CD14-positive monocyte (primary cell): ENCODE measurements around the gene CDH22. TPM values are rescaled to one million over a fixed set of nuclear protein-coding genes. Genes with fewer than 3 reads are reported as not detected.

Source experiments
- DNase-seq, 3 donors: peaks; one replicate each; pipeline ENCODE4 v3.0.0-alpha.2; 2011 to 2022
- H2AFZ ChIP-seq: 2 replicates; pipeline ENCODE4 v1.6.0; 2012; ENCODE audit warnings: mild to moderate bottlenecking, low read depth, low read length, inconsistent platforms; ENCODE audit not compliant: insufficient read depth, poor library complexity, severe bottlenecking
- H3K27ac ChIP-seq, 2 donors: 1 replicate in 1 of 2; 2 replicates in 1 of 2; pipeline ENCODE4 v1.5.1; 2012 to 2013; ENCODE audit warnings: low read length in 2 of 2, control low read depth in 1 of 2, inconsistent platforms in 1 of 2, low read depth in 1 of 2, mild to moderate bottlenecking in 1 of 2
- H3K27me3 ChIP-seq, 2 donors: one replicate each; pipeline versions ENCODE4 v1.6.0 to v1.6.1; 2011 to 2013; ENCODE audit warnings: low read length in 2 of 2; ENCODE audit not compliant: control insufficient read depth in 2 of 2, insufficient read depth in 2 of 2
- H3K36me3 ChIP-seq, 2 donors: replicated peaks in 1 of 2; 1 replicate in 1 of 2; 2 replicates in 1 of 2; pipeline versions ENCODE4 v1.5.1 to v1.6.1; 2012 to 2013; ENCODE audit warnings: low read length in 2 of 2, control low read depth in 1 of 2, inconsistent platforms in 1 of 2, mild to moderate bottlenecking in 1 of 2; ENCODE audit not compliant: insufficient read depth in 2 of 2, control insufficient read depth in 1 of 2
- H3K4me1 ChIP-seq, 2 donors: 1 replicate in 1 of 2; 2 replicates in 1 of 2; pipeline versions ENCODE4 v1.5.1 to v1.6.1; 2012 to 2013; ENCODE audit warnings: low read length in 2 of 2, control low read depth in 1 of 2, inconsistent platforms in 1 of 2, mild to moderate bottlenecking in 1 of 2, moderate library complexity in 1 of 2; ENCODE audit not compliant: insufficient read depth in 2 of 2, control insufficient read depth in 1 of 2
- H3K4me2 ChIP-seq: replicated peaks from 2 replicates; pipeline ENCODE3; 2012; ENCODE audit warnings: low read length, moderate library complexity, mild to moderate bottlenecking; ENCODE audit not compliant: poor library complexity, severe bottlenecking; ENCODE audit errors: extremely low read depth
- H3K4me3 ChIP-seq, 3 experiments: fragments of 200-600 bp in 1 of 3; sonication (generic) in 1 of 3; replicated peaks in 1 of 3; 1 replicate in 2 of 3; 2 replicates in 1 of 3; pipeline ENCODE4 v1.5.1; 2011 to 2013; ENCODE audit warnings: low read length in 3 of 3, mild to moderate bottlenecking in 3 of 3, control low read depth in 2 of 3, low read depth in 2 of 3, inconsistent platforms in 1 of 3, moderate library complexity in 1 of 3
- H3K79me2 ChIP-seq: 2 replicates; pipeline ENCODE4 v1.6.0; 2012; ENCODE audit warnings: mild to moderate bottlenecking, control low read depth, inconsistent platforms, low read length, moderate library complexity; ENCODE audit not compliant: insufficient read depth
- H3K9ac ChIP-seq: 2 replicates; pipeline ENCODE4 v1.6.0; 2017; ENCODE audit warnings: low read length, mild to moderate bottlenecking; ENCODE audit not compliant: insufficient read depth, poor library complexity, severe bottlenecking
- H3K9me3 ChIP-seq, 2 donors: replicated peaks in 1 of 2; 1 replicate in 1 of 2; 2 replicates in 1 of 2; pipeline versions ENCODE4 v1.5.1 to v1.6.1; 2012 to 2013; ENCODE audit warnings: low read length in 2 of 2, control low read depth in 1 of 2; ENCODE audit not compliant: control insufficient read depth in 1 of 2, insufficient read depth in 1 of 2
- H4K20me1 ChIP-seq: 2 replicates; pipeline ENCODE4 v1.6.0; 2012; ENCODE audit warnings: mild to moderate bottlenecking, low read length, control low read depth, moderate library complexity; ENCODE audit not compliant: insufficient read depth
- H3K27ac Mint-ChIP-seq, 7 donors: one replicate each; pipeline ENCODE4 v1.8.0; 2020; ENCODE audit warnings: mild to moderate bottlenecking in 7 of 7, mixed read lengths in 7 of 7, moderate library complexity in 6 of 7, inconsistent platforms in 2 of 7
- H3K27me3 Mint-ChIP-seq, 3 donors: one replicate each; pipeline ENCODE4 v1.8.0; 2021 to 2022; ENCODE audit warnings: low read depth in 3 of 3, mild to moderate bottlenecking in 3 of 3, mixed read lengths in 3 of 3, moderate library complexity in 3 of 3, inconsistent platforms in 1 of 3
- H3K36me3 Mint-ChIP-seq, 2 donors: one replicate each; pipeline ENCODE4 v1.8.0; 2020; ENCODE audit warnings: mixed read lengths in 2 of 2, inconsistent platforms in 1 of 2, mild to moderate bottlenecking in 1 of 2
- H3K4me1 Mint-ChIP-seq: one replicate; pipeline ENCODE4 v1.8.0; 2020; ENCODE audit warnings: mild to moderate bottlenecking, mixed read lengths
- H3K4me3 Mint-ChIP-seq, 2 donors: one replicate each; pipeline ENCODE4 v1.8.0; 2020; ENCODE audit warnings: mild to moderate bottlenecking in 2 of 2, mixed read lengths in 2 of 2, moderate library complexity in 1 of 2
- H3K9me3 Mint-ChIP-seq, 7 donors: one replicate each; pipeline ENCODE4 v1.8.0; 2020 to 2022; ENCODE audit warnings: mixed read lengths in 7 of 7, mild to moderate bottlenecking in 6 of 7, moderate library complexity in 6 of 7, inconsistent platforms in 2 of 7
- CTCF ChIP-seq: fragments of 200-600 bp; IDR thresholded peaks from one replicate; pipeline ENCODE4 v1.8.0; 2022; ENCODE audit warnings: antibody characterized with exemption, mild to moderate bottlenecking
- WGBS: methylation state at CpG from one replicate; pipeline ENCODE4 v1.1.5; 2013; ENCODE audit warnings: missing lambda C conversion rate; ENCODE audit not compliant: insufficient coverage; 5-methylcytosine and 5-hydroxymethylcytosine counted together
- intact Hi-C, 2 donors: fragments of 100-400 bp; cut with micrococcal nuclease; formaldehyde crosslinking; loops; one replicate each; pipeline versions ENCODE4 v1.15.0 to v1.15.1; 2023
- polyA plus RNA-seq, 3 donors: library from polyadenylated mRNA; depleted of rRNA in 1 of 3; unstranded in 2 of 3; stranded (reverse) in 1 of 3; fragments of 300-500 nt in 2 of 3; fragments of >200 nt in 1 of 3; fragmentation: Illumina TruSeq in 2 of 3; gene quantifications; 1 replicate in 2 of 3; 2 replicates in 1 of 3; pipeline ENCODE4 v1.2.3, GENCODE V29; 2012 to 2021

The CDH22 gene
- polyA plus RNA-seq, 3 donors: not detected

DNA sequence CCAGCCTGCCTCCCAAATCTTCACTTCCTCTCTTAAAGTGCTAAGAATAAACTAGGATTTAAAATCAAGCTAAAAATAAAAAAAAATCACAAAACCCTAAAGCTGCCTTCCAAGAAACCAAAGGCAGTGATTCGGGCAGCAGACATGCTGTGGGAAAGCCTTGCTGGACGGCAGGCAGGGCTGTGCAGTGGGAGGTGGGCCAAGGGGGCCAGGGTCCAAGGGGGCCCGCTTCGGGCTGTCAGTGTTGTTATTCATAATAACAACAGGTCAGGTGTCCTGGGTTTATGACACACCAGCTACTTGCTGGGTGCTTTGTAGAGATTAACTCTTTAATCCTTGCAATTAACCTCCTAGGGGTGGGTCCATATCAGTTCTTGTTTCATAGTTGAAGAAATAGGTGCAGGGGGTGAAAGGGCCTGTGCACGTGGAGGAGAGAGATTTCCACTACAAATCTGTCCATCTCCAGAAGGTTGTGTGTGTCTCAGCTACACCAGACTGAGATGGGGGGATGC lies 149.8 kb downstream of the CDH22 start:
- 68% methylated on average over 2 of the region's 5 CpGs for WGBS
- no peak overlapping the region for H3K4me3 ChIP-seq
- no peak overlapping the region for H3K4me3 Mint-ChIP-seq
- H3K36me3 ChIP-seq: no peaks in the 10 kb centered on the region
- H3K27me3 Mint-ChIP-seq: peaks cover 16 to 22% (median 16%) of the 10 kb centered on the region in 3 donors
- H4K20me1 ChIP-seq: no peaks in the 10 kb centered on the region
- H3K27me3 ChIP-seq: no peaks in the 10 kb centered on the region
- H2AFZ ChIP-seq: no peak overlapping the region
- no peak for DNase-seq
- H3K9ac ChIP-seq: no peak overlapping the region
- no peaks in the 10 kb centered on the region for H3K9me3 ChIP-seq
- no peaks in the 10 kb centered on the region for H3K79me2 ChIP-seq
- no peaks in the 10 kb centered on the region for H3K4me1 ChIP-seq
- H3K9me3 Mint-ChIP-seq: no peaks in the 10 kb centered on the region
- H3K4me1 Mint-ChIP-seq: no peaks in the 10 kb centered on the region
- no peaks in the 10 kb centered on the region for H3K36me3 Mint-ChIP-seq
- no peak overlapping the region for H3K27ac ChIP-seq
- TF ChIP-seq CTCF: no peak
- intact Hi-C loops: no loop called here
- no peak overlapping the region for H3K4me2 ChIP-seq
- no peak overlapping the region for H3K27ac Mint-ChIP-seq

DNA sequence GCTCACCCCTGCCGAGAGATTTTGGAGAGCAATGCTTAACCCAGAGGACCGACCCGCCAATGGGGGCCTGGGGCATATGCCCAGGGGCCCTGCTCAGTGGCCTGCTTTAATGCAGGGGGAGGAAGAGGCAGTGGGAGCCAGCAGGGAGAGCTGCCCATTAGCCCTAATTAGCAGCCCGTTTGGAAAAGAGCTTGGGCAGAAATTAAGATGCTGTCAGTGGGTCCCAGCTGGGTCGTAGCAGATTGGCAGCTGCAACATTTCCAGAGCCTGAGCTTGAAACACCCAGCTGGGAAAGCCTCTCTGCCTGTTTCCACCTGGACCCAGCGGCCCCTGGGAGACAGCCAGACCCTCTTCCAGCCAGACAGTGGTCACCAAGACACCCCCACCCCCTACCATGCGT lies 150.7 kb downstream of the CDH22 start:
- no peak for DNase-seq
- TF ChIP-seq CTCF: no peak
- WGBS: 82% methylated on average over 6 of the region's 7 CpGs
- H3K79me2 ChIP-seq: no peaks in the 10 kb centered on the region
- no peak overlapping the region for H3K4me3 ChIP-seq
- H3K9ac ChIP-seq: no peak overlapping the region
- Mint-ChIP-seq H3K9me3 (peaks cover 0 to under 1% (median 0%) of the 10 kb centered on the region in 7 donors), H3K4me1 (no peaks in the 10 kb centered on the region), H3K27me3 (peaks cover 13 to 22% (median 16%) of the 10 kb centered on the region in 3 donors), H3K36me3 (no peaks in the 10 kb centered on the region), H3K4me3 (no peak overlapping the region), H3K27ac (peak overlapping the region in 1 of 7 donors; percentile 52)
- H3K27me3 ChIP-seq: no peaks in the 10 kb centered on the region
- H3K9me3 ChIP-seq: no peaks in the 10 kb centered on the region
- H4K20me1 ChIP-seq: no peaks in the 10 kb centered on the region
- no peaks in the 10 kb centered on the region for H3K4me1 ChIP-seq
- no peak overlapping the region for H3K27ac ChIP-seq
- H3K4me2 ChIP-seq: no peak overlapping the region
- intact Hi-C loops: no loop called here
- no peaks in the 10 kb centered on the region for H3K36me3 ChIP-seq
- H2AFZ ChIP-seq: no peak overlapping the region
